Measurements from ENCODE around the gene IFT43.

IFT43 gene

DNA sequence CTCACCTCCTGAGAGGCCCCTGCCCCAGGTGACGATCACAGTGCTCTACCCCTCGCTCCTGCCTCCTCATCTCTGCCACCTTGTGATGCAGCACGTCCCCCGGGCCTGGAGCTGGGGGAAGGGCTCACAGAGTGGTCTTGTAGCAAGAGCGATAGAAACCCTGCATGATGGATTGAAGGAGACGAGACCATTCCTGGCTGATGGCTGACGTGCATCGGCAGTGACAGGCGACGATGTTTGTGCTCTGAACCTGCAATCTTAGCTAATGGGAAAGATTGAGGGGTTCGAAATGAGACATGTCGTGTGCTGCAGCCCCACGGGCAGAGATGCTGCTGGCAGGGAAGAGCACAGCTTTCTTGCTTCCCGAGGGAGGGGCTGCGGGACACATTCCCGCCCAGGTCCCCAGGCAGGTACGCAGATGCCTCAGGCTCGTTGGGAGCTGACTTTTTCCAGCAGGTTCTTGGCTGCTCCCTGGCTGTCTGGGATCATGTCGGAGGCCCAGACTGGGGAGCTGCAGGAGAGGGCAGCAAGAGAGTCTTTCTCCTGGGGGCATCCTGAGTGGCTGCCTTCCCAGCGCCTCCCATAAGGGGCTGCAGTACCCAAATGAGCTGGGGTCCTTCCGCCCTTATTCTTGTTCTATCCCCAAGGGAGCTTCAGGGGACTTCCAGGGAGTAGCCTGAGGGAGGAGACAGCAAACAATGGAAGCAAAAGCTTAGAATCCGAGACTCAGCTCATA lies 127.5 kb downstream of the IFT43 start:
- DNase-seq (ENCODE audit: low read depth), result no peak

DNA sequence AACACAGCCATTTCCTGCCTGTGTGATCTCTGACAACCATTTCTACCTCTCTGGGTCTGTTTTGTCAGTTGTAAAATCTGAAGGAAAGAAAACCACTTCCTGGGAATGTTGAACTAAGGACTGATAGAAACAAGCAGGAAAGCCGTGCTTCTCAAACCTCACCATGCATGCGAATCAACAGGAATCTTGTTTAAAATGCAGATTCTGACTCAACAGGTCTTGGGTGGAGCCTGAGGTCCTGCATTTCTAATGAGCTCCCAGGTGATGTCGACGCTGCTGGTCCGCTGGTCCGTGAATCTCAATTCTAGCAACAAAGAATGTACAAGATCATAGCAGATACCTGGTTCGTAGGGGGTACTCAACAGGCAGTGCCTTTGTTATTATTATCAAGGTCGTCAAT lies 128.1 kb downstream of the IFT43 start:
- DNase-seq (ENCODE audit: low read depth), result no peak

DNA sequence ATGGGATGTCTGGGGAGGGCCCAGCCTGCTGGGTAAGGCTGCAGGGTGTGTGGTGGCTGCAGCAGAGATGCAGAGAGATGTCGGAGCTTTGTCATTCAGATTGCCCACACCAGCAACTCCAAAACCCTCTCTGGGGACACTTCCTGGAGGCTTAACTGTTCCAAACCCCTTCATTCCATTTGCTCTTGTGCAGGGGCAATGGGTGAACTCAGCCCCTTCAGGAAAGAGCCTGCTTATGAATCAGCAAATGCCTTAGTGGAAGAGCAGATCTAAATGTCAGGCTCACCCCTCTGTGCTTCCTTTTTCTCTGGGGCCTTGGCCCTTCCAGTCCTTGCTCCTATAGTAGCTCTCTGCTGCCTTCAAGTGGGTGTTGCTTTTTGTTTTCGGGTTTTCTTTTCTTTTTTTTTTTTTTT lies 129.5 kb downstream of the IFT43 start:
- no peak for DNase-seq (ENCODE audit: low read depth)

DNA sequence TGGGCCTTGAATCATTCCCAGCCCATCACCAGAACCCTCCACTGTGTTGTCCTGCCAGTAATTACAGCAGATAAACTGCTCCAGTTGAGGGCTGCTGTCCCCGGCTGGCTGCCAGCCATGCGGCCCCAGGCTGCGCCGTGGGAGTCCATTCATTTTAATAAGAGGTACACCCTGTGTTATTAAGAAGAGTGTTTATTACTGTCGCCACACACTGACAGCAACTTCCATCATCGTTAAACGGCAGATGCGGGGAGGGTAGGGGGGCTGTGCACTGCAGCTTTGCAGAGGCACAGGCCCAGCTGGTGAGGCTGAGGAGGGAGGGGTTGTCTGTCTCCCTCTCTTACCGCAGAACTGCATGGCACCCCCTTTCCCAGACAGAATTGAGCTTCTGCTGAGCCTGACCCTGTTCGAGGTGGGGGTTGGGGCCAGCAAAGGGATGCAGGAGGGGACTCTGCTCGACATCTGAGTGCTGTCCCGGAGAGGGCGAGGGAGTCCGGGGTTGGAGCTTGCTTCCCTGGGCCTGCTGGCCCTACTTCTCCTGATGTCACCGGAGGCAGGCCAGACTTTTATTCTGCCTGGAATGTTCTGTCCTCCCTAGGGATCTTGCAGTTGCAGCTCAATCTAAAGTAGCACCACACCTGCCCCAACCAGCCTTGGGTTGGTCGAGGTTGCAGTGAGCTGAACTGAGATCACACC lies 132.4 kb downstream of the IFT43 start:
- DNase-seq (ENCODE audit: low read depth), result no peak

DNA sequence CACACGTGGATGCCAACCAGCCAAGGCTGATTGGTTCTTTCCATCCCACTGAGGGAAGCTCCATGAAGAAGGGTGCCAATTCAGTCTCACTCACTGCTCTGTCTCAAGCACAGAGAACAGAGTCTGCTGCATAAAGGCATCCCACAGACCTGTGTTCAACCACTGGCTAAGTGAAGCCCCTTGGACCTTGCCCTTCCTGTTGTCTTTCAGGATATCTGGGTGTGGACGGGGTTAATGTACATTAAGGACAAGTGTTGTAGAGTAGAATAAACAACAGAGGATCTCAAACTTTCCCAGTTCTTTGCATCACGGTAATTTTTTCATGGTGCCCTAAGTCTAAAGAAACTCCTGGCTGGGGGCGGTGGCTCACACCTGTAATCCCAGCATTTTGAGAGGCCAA lies 133.0 kb downstream of the IFT43 start:
- DNase-seq (ENCODE audit: low read depth), result no peak

DNA sequence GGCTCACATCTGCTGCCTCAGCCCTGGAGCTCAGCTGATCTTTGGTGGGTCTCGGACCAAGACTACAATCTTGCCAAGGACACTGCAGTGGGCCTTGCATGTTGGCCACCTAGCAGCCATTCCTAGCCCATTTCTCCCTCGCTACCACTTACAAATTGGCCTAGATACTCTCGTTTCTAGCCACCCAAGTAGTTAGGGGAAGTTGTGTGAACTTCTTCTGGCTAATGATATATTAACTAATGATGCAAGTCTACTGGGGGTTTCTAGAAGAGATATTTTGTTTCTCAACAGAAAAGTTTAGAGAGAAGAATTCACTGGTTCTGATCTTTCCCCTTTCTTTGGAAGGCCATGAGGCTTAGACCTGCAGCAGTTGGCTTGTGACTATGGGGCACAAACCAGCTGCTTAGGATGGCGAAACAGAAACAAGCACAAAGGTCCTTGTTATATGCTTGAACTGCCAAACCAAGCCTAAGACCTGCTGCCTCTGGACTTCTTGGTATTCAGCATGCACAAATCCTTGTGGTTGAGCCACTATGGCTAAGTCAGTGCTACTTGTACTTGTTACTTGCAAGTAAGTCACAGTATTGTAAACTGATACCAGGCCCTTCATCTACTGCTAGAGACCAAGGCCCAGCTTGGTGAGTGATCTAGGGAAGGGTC lies 135.7 kb downstream of the IFT43 start:
- DNase-seq (ENCODE audit: low read depth), result no peak

DNA sequence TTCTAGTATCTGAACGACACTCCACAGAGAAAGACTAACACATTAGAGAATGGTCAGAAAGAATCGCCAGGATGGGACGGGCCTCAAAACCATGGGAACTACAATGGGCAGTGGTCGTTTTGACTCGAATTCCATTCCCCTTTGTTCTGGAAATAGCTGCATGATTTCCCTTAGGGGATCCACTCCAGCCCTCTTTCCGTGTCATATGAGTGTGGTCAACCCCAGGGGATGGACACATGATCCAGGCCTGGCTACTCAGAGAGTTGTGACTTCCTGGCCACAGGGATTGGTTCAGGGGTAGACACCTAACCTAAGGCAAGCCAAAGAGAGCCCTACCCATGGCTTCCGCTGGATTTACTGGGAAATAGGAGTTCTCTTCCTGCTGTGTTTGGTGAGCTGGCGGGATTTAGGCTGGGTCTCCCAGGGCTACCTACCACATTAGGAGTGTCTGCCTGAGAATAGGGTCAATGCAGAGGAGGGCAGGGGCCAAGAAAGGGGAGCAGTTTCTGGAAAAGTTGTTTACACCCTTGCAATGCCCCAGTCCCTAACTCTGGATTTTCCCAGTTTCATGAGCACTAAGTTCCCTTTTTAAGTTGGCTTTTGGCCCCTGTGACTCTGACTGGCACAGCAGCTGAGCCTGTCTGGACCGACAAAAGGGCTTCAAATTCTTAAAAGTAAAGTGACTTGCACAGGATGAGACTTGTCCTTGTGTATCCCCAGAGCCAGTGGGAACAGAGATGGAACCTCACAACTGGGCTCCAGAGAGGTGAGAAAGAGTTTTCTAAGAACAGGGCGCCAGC lies 138.1 kb downstream of the IFT43 start:
- DNase-seq (ENCODE audit: low read depth), result no peak

DNA sequence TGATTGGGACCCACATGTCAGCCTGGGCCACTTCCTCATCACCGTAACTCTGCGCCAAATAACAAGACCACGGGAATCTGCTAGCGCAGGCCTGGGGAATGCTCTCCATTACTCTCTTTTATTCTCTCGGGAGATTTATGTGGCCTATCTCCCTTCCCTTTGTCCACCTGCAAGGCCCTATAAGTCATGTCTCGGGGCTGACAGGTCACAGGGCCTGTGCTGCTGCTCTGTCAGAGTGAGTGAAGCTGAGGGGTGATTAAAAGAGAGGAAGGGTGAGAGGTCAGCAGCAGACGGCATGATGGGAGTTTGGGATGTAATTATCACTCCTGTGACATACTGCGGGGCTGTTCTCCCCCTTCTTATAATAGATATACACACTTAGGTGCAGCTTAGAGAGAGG lies 139.9 kb downstream of the IFT43 start:
- no peak for DNase-seq (ENCODE audit: low read depth)

DNA sequence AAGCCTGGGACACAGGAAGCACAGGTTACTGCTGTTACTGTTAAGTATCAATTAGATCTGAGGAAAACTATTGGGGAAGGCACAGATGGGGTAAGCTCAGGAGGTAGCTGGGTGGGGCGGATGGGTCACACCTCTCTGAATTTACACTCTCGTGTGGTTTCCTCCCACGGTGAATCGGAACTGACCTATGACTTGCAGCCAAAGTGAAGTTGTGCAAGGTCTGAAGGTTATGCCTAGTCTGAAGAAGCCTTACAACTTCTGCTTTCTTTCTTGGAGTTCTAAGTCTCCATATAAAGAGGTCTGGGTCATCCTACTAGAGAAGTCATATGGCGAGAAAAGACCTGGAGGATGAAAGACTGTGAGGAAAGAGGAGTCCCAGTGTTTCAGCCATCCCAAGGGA lies 140.5 kb downstream of the IFT43 start:
- no peak for DNase-seq (ENCODE audit: low read depth)

DNA sequence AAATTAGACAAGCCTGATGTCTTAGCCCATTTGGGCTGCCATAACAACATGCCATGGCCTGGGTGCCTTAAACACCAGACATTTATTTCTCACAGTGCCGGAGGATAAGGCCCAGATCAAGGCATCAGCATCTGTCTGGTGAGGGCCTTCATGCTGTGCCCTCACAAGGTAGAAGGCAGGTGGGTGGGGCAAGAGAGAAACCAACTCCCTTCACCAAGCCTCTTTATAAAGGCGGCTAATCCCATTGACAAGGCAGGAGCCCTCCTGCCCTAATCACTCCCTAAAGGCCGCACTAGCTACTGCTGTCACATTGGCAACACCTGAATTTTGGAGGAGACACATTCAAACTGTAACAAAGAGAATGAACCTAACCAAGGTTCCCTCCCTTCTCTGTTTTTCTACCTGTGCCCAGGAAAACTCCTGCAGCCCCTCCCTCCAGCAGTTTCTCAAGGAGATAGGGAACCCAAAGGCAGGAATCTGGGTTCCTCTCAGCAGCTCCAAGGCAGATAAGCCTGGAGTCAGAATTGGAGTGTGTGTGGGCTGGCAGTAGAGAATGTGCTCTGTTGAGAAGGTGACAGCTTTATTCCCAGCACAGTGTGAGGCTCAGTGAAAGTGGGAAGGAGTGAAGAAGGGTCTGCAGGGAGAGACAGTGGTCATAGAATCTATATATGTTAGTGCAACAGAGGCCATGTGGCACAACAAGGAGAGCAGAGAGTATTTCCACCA lies 144.5 kb downstream of the IFT43 start:
- no peak for DNase-seq (ENCODE audit: low read depth)

DNA sequence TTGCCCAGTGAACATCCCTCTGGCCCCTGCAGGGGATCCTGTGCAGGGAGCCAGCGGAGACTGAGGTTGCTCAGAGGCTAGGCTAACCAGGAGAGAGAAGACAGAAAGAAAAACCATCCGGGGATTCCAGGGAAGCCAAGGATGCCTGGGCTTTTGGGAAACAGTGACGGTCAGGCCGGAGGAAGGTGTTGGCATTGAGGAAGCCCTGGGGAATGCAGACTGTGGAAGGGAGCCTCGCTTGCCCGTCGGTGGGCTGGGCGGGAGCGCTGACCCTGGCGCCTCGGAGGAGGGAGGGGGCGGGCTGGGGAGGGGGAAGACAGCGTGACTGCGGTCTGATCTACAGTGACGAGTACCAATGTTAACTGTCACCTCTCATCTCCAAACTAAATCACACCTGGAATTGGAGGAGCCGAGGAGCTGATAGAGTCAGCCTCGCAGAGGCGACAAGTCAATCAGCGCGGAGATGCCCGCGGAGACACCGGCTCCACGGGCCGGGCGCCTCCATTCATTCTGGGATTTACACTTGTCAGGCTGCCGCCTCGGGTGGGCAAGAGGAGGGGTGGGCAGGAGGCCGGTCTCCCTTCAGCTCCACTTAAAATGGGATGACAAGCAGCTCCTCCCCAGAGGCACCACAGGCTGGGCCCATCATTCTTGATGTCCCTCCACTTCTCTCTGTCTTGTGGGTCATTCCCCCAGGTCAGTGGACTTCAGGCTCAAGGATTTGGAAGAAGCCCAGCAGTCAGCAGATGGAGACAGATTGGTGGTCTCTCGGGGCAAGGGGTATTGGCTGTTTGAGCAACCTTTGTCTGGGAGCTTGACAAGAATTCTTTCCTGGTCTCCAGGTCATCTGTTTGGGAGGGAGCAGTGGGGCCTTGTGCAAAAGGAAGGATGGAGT lies 145.8 kb downstream of the IFT43 start:
- no peak for DNase-seq (ENCODE audit: low read depth)

DNA sequence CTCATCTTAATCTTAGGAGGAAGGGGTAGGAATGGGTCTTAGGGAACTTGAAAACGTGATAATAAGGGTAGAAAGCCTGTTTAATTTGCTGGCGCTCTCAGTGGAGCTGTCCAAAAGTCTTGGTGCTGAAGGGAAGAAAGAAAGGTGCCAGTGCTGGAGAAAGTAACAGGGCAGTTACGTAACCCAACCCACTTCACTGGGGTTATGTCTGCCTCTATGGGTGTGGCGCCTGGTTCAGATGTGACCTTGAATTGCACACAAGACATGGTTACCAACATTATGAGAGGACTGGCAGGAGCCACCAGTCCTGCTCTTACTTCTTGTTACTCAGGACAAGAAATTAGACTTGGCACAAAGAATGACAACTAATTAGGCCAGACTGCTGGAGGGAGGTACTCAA lies 147.5 kb downstream of the IFT43 start:
- DNase-seq (ENCODE audit: low read depth), result no peak
